ENCODE results near the gene NRAP. TPM values are rescaled to one million over a fixed set of nuclear protein-coding genes. Genes with fewer than 3 reads are reported as not detected.

NRAP gene
- total and polyA plus RNA-seq, 2 of the 8 experiments (the other 6 are each of a cell fraction or from before 2014, with no cell fraction given) = not detected

DNA sequence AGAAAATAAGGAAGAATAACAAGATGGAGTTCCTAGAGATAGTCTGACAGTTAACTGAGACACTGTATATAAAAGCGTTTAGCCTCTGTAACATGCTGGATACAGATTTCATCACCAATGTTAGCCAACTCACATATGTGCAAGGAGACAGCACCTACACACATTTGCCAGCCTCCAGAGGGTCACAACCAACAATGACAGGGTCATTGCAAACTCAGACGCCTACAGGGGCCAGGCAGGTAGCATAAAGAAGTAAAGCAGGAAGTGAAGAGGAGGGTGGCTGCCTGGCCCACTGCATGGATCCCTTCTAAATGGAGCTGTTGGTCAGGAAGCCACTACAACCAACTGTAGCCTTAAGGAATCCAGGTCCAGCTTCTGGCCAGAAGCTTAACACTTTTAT lies 50.4 kb downstream of the NRAP start (continued):
- TF ChIP-seq CBX8 (IDR thresholded peaks at IDR 0.05; ENCODE audit: borderline replicate concordance, low read depth, low read length) = no peak
